B cell (primary cell): Measurements from ENCODE around the gene SH3RF1.

ENCODE experiments used
- EZH2 ChIP-seq: IDR thresholded peaks from 2 replicates; pipeline ENCODE4 v1.6.1; 2012; ENCODE audit warnings: borderline replicate concordance, low read depth, mild to moderate bottlenecking, moderate library complexity, low read length; ENCODE audit not compliant: insufficient read depth, poor library complexity, severe bottlenecking
- TF ChIP-seq, protein P1 (sequence below): fragments of 200-600 bp; IDR thresholded peaks from one replicate; pipeline ENCODE4 v1.8.0; 2022; ENCODE audit warnings: antibody characterized with exemption, mild to moderate bottlenecking

- TF ChIP-seq, protein P1, sequence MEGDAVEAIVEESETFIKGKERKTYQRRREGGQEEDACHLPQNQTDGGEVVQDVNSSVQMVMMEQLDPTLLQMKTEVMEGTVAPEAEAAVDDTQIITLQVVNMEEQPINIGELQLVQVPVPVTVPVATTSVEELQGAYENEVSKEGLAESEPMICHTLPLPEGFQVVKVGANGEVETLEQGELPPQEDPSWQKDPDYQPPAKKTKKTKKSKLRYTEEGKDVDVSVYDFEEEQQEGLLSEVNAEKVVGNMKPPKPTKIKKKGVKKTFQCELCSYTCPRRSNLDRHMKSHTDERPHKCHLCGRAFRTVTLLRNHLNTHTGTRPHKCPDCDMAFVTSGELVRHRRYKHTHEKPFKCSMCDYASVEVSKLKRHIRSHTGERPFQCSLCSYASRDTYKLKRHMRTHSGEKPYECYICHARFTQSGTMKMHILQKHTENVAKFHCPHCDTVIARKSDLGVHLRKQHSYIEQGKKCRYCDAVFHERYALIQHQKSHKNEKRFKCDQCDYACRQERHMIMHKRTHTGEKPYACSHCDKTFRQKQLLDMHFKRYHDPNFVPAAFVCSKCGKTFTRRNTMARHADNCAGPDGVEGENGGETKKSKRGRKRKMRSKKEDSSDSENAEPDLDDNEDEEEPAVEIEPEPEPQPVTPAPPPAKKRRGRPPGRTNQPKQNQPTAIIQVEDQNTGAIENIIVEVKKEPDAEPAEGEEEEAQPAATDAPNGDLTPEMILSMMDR, result no peak
- no peak for TF ChIP-seq EZH2
These were observed 69.3 kb downstream of the SH3RF1 start for GRCh38 chr4:169201222-169202144.
